ENCODE measurements around the gene TENM3. TPM values are rescaled to one million over a fixed set of nuclear protein-coding genes. Genes with fewer than 3 reads are reported as not detected.

The TENM3 gene
- total and polyA plus RNA-seq, 2 donors (not counting 3 experiments of a cell fraction or from before 2014, with no cell fraction given), result 3.2 to 6.2 TPM

GRCh38 chr4:182649698-182650477 is 406.7 kb downstream of the TENM3 start:
- Histone ChIP-seq H3K9me3 (replicated peaks; ENCODE audit: control insufficient read depth, insufficient read depth, low read length) (no peaks in the 10 kb centered on the region), H3K9me1 (replicated peaks; ENCODE audit: control insufficient read depth, extremely low read depth, insufficient read depth, low read length) (no peaks in the 10 kb centered on the region), H3K27me3 (ENCODE audit: control insufficient read depth in 2 of 2, insufficient read depth in 2 of 2, low read length in 2 of 2) (no peaks in the 10 kb centered on the region), H3K27ac (ENCODE audit: insufficient read depth, low read depth, low read length) (no peak overlapping the region), H3K4me2 (ENCODE audit: insufficient read depth, low read length) (no peak overlapping the region), H3K9ac (replicated peaks; ENCODE audit: extremely low read depth, insufficient read depth, low read length) (no peak overlapping the region), H3K79me2 (ENCODE audit: control insufficient read depth, insufficient read depth, low read length) (no peaks in the 10 kb centered on the region), H3K36me3 (ENCODE audit: control insufficient read depth in 2 of 2, extremely low read depth in 1 of 2, insufficient read depth in 2 of 2, low read length in 2 of 2) (no peaks in the 10 kb centered on the region), H3K4me1 (ENCODE audit: control insufficient read depth, extremely low read depth, insufficient read depth, low read length) (peaks cover 7% of the 10 kb centered on the region), H4K20me1 (replicated peaks; ENCODE audit: control insufficient read depth, extremely low read depth, insufficient read depth, low read length) (no peaks in the 10 kb centered on the region), H2AFZ (ENCODE audit: low read depth, low read length) (no peak overlapping the region), H3K4me3 (replicated peaks in 1 of 3; ENCODE audit: insufficient read depth in 1 of 3, low read depth in 1 of 3, low read length in 3 of 3) (no peak overlapping the region)
- POLR2A ChIA-PET, result no interaction called here
- dilution Hi-C loops (cut with MboI; ENCODE audit: extremely low pct_ligation_motif_present, low sequenced_read_pairs) (no loop called here), intact Hi-C loops (cut with micrococcal nuclease) (no loop called here)
- DNase-seq (ENCODE audit: low read depth, low spot score) (no peak), FAIRE-seq (no peak)
- CTCF ChIA-PET, result no interaction called here
- TF ChIP-seq FOS (IDR thresholded peaks at IDR 0.05; ENCODE audit: borderline replicate concordance, insufficient read depth, low read length) (no peak), POLR2A (IDR thresholded peaks at IDR 0.05; ENCODE audit: low read depth, low read length) (no peak), POLR2AphosphoS5 (IDR thresholded peaks at IDR 0.05; ENCODE audit: insufficient read depth, low read depth, low read length) (no peak), MYC (IDR thresholded peaks at IDR 0.05; ENCODE audit: low read depth, low read length) (no peak), CTCF (IDR thresholded peaks at IDR 0.05; ENCODE audit: extremely low read depth in 1 of 2, insufficient read depth in 1 of 2, low read depth in 1 of 2, low read length in 2 of 2) (no peak), EZH2 (IDR thresholded peaks at IDR 0.05; ENCODE audit: borderline replicate concordance, low read depth, low read length, severe bottlenecking) (no peak), GATA2 (IDR thresholded peaks at IDR 0.05; ENCODE audit: insufficient read depth, insufficient read length, low read depth, low read length) (no peak), JUN (IDR thresholded peaks at IDR 0.05; ENCODE audit: borderline replicate concordance, insufficient read depth, insufficient read length, low read depth) (no peak), MAX (IDR thresholded peaks at IDR 0.05; ENCODE audit: insufficient read depth, insufficient read length) (no peak)
- BruUV-seq (replicated peaks), result no TSS peak
